IMR-90 (cell line): ENCODE data around the gene RBM15B. TPM values are rescaled to one million over a fixed set of nuclear protein-coding genes. Genes with fewer than 3 reads are reported as not detected.
A peak's percentile ranks its signal among the peaks of the same experiment; 100 is the strongest.

Experiments
- ATAC-seq: fragments of 200-7000 bp; cut with Tn5 transposase; 2 replicates; pipeline ENCODE4 v1.9.1; 2020; ENCODE audit warnings: low read depth, mild to moderate bottlenecking, moderate library complexity
- BruUV-seq: library from RNA; stranded (reverse); fragments of 400-500 nt; replicated peaks from 2 replicates; lab custom pipeline; 2021; lab: Mats Ljungman, UMichigan
- CTCF ChIA-PET: fragments of 300-600 bp; formaldehyde crosslinking; extraction: SDS; loops from one replicate; lab custom pipeline; 2021; ENCODE audit warnings: antibody characterized with exemption; lab: Yijun Ruan, JAX
- POLR2A ChIA-PET: fragments of 300-600 bp; sonication (Branson Sonifier 250); formaldehyde crosslinking; loops from one replicate; lab custom pipeline; 2022; ENCODE audit warnings: antibody characterized with exemption; ENCODE audit not compliant: unreplicated experiment; lab: Charles Lee
- DNase-seq: peaks from one replicate; pipeline ENCODE4 v3.0.0; 2013
- H2AFZ ChIP-seq: replicated peaks from 2 replicates; pipeline ENCODE3; 2013; ENCODE audit warnings: low read length, mild to moderate bottlenecking; ENCODE audit not compliant: poor library complexity
- H2AK5ac ChIP-seq: 2 replicates; pipeline ENCODE4 v1.6.1; 2013; ENCODE audit warnings: low read depth, low read length, inconsistent platforms
- H2AK9ac ChIP-seq: replicated peaks from 2 replicates; pipeline ENCODE3; 2013; ENCODE audit warnings: mild to moderate bottlenecking, low read depth, low read length, moderate library complexity; ENCODE audit not compliant: poor library complexity
- H2BK120ac ChIP-seq: 2 replicates; pipeline ENCODE4 v1.6.1; 2013; ENCODE audit warnings: low read depth, low read length, inconsistent platforms
- H2BK15ac ChIP-seq: 3 replicates; pipeline ENCODE4 v1.6.1; 2013; ENCODE audit warnings: low read depth, low read length, inconsistent platforms
- H2BK20ac ChIP-seq: 2 replicates; pipeline ENCODE4 v1.6.1; 2013; ENCODE audit warnings: low read depth, mild to moderate bottlenecking, inconsistent platforms, low read length, moderate library complexity
- H2BK5ac ChIP-seq: 2 replicates; pipeline ENCODE4 v1.6.1; 2013; ENCODE audit warnings: mild to moderate bottlenecking, low read depth, low read length, inconsistent platforms; ENCODE audit not compliant: poor library complexity, severe bottlenecking
- H3K14ac ChIP-seq: replicated peaks from 2 replicates; pipeline ENCODE4 v1.6.1; 2013; ENCODE audit warnings: low read depth, low read length, inconsistent platforms
- H3K18ac ChIP-seq: 2 replicates; pipeline ENCODE4 v1.6.1; 2013; ENCODE audit warnings: low read depth, low read length, control low read depth
- H3K23ac ChIP-seq: 2 replicates; pipeline ENCODE4 v1.6.1; 2013; ENCODE audit warnings: low read depth, low read length, inconsistent platforms
- H3K27ac ChIP-seq: 2 replicates; pipeline ENCODE4 v1.5.1; 2013; ENCODE audit warnings: mild to moderate bottlenecking, control low read depth, low read length; ENCODE audit not compliant: insufficient read depth
- H3K27me3 ChIP-seq: 2 replicates; pipeline ENCODE4 v1.6.1; 2013; ENCODE audit warnings: low read length; ENCODE audit not compliant: control insufficient read depth, insufficient read depth
- H3K36me3 ChIP-seq: 2 replicates; pipeline ENCODE4 v1.6.1; 2013; ENCODE audit warnings: low read length, mixed read lengths; ENCODE audit not compliant: control insufficient read depth, insufficient read depth
- H3K4ac ChIP-seq: 2 replicates; pipeline ENCODE4 v1.6.1; 2013; ENCODE audit warnings: low read depth, low read length, inconsistent platforms
- H3K4me1 ChIP-seq: 2 replicates; pipeline ENCODE4 v1.6.1; 2013; ENCODE audit warnings: low read length, mixed read lengths; ENCODE audit not compliant: control insufficient read depth, insufficient read depth
- H3K4me2 ChIP-seq: 2 replicates; pipeline ENCODE4 v1.6.1; 2013; ENCODE audit warnings: low read depth, mild to moderate bottlenecking, control low read depth, low read length, moderate library complexity
- H3K4me3 ChIP-seq: 2 replicates; pipeline ENCODE4 v1.5.1; 2013; ENCODE audit warnings: low read depth, mild to moderate bottlenecking, control low read depth, low read length, moderate library complexity; ENCODE audit not compliant: insufficient read depth
- H3K56ac ChIP-seq: 2 replicates; pipeline ENCODE4 v1.6.1; 2013; ENCODE audit warnings: low read length, inconsistent platforms; ENCODE audit not compliant: insufficient read depth; ENCODE audit errors: extremely low read depth
- H3K79me1 ChIP-seq, 2 experiments: 2 replicates each; pipeline ENCODE4 v1.6.1; 2013; ENCODE audit warnings: low read length in 2 of 2, inconsistent platforms in 1 of 2, low read depth in 1 of 2
- H3K9ac ChIP-seq: 2 replicates; pipeline ENCODE4 v1.6.1; 2013; ENCODE audit warnings: low read depth, low read length, control low read depth
- H3K9me1 ChIP-seq: 2 replicates; pipeline ENCODE4 v1.6.1; 2013; ENCODE audit warnings: low read length, inconsistent platforms; ENCODE audit not compliant: insufficient read depth
- H3K9me3 ChIP-seq: 2 replicates; pipeline ENCODE4 v1.6.1; 2013; ENCODE audit warnings: low read length; ENCODE audit not compliant: control insufficient read depth, insufficient read depth
- H4K20me1 ChIP-seq: 2 replicates; pipeline ENCODE4 v1.6.1; 2013; ENCODE audit warnings: low read length, inconsistent platforms; ENCODE audit not compliant: insufficient read depth
- H4K5ac ChIP-seq: 2 replicates; pipeline ENCODE4 v1.6.1; 2013; ENCODE audit warnings: mild to moderate bottlenecking, low read depth, low read length, control low read depth
- H4K8ac ChIP-seq, 2 experiments: 2 replicates each; pipeline ENCODE4 v1.6.1; 2013; ENCODE audit warnings: low read depth in 2 of 2, low read length in 2 of 2, control low read depth in 1 of 2, inconsistent platforms in 1 of 2
- H4K91ac ChIP-seq: 2 replicates; pipeline ENCODE4 v1.6.1; 2013; ENCODE audit warnings: low read depth, low read length, inconsistent platforms; ENCODE audit not compliant: insufficient read depth
- CEBPB ChIP-seq: IDR thresholded peaks from 2 replicates; pipeline ENCODE4 v1.6.1; 2012; ENCODE audit warnings: low read depth, low read length, improper control_type of control experiment
- FOS ChIP-seq: fragments of 150-350 bp; IDR thresholded peaks from 2 replicates; pipeline ENCODE4 v1.6.1; 2016; ENCODE audit warnings: low read depth, low read length
- MAFK ChIP-seq: IDR thresholded peaks from 2 replicates; pipeline ENCODE4 v1.6.1; 2012; ENCODE audit warnings: low read depth, low read length, improper control_type of control experiment
- MAZ ChIP-seq: IDR thresholded peaks from 2 replicates; pipeline ENCODE4 v1.6.1; 2012; ENCODE audit warnings: low read depth, mild to moderate bottlenecking, low read length, improper control_type of control experiment, moderate library complexity, borderline replicate concordance
- MXI1 ChIP-seq: IDR thresholded peaks from 2 replicates; pipeline ENCODE4 v1.6.1; 2012; ENCODE audit warnings: low read depth, mild to moderate bottlenecking, low read length, moderate library complexity, borderline replicate concordance
- RAD21 ChIP-seq: IDR thresholded peaks from 2 replicates; pipeline ENCODE4 v1.6.1; 2012; ENCODE audit warnings: low read length, improper control_type of control experiment
- RFX5 ChIP-seq: IDR thresholded peaks from 2 replicates; pipeline ENCODE4 v1.8.0; 2012; ENCODE audit warnings: low read depth, mild to moderate bottlenecking, low read length, moderate library complexity
- SMC3 ChIP-seq: fragments of 150-350 bp; IDR thresholded peaks from 2 replicates; pipeline ENCODE4 v1.6.1; 2016; ENCODE audit warnings: low read depth, mild to moderate bottlenecking, antibody characterized with exemption, low read length, moderate library complexity
- USF2 ChIP-seq: fragments of 150-350 bp; IDR thresholded peaks from 2 replicates; pipeline ENCODE4 v1.6.1; 2017; ENCODE audit warnings: mild to moderate bottlenecking, antibody characterized with exemption, low read length, low read depth
- WGBS, 2 experiments: methylation state at CpG; one replicate each; pipeline versions ENCODE4 v1.1.5 to v1.1.7; 2013; ENCODE audit warnings: missing lambda C conversion rate in 2 of 2; ENCODE audit not compliant: insufficient read length in 1 of 2; ENCODE audit errors: extremely low coverage in 2 of 2; 5-methylcytosine and 5-hydroxymethylcytosine counted together
- dilution Hi-C: fragments of 300-500 bp; cut with HindIII; formaldehyde crosslinking; loops from one replicate; pipeline ENCODE4 v1.14.3; 2018; ENCODE audit warnings: low sequenced_read_pairs; ENCODE audit not compliant: unreplicated experiment
- in situ Hi-C: fragments of 300-500 bp; cut with MboI; formaldehyde crosslinking; loops from 3 replicates; pipeline ENCODE4 v1.14.3; 2019; ENCODE audit warnings: low sequenced_read_pairs, inconsistent platforms, mixed read lengths
- intact Hi-C: fragments of 100-400 bp; cut with micrococcal nuclease; formaldehyde crosslinking; loops from 2 replicates; pipeline ENCODE4 v1.10.0; 2022
- polyA plus RNA-seq, 3 experiments: library from polyadenylated mRNA; depleted of rRNA; stranded (reverse); fragments of >200 nt; gene quantifications; 2 replicates each; pipeline ENCODE4 v1.2.3, GENCODE V29; 2012; ENCODE audit warnings: low replicate concordance in 1 of 3
- total RNA-seq: library from RNA; depleted of rRNA; stranded (reverse); fragments of >200 nt; gene quantifications from 2 replicates; pipeline ENCODE4 v1.2.3, GENCODE V29; 2012

Gene RBM15B
- total and polyA plus RNA-seq, 2 of the 4 experiments (the other 2 are of a cell fraction) = 16.2 to 17.4 TPM

- CTCF ChIA-PET = no interaction called here
- peak; percentile 24 for ATAC-seq
- Histone ChIP-seq H3K9me3 (no peaks in the 10 kb centered on the region), H4K5ac (no peak overlapping the region), H2BK5ac (no peak overlapping the region), H3K9me1 (no peaks in the 10 kb centered on the region), H4K8ac (no peak overlapping the region), H4K91ac (no peak overlapping the region), H2BK15ac (no peak overlapping the region), H2AK9ac (no peak overlapping the region), H3K9ac (no peak overlapping the region), H3K27ac (no peak overlapping the region), H3K23ac (no peak overlapping the region), H3K36me3 (no peaks in the 10 kb centered on the region), H2BK120ac (no peak overlapping the region), H3K14ac (no peak overlapping the region), H3K79me1 (no peaks in the 10 kb centered on the region), H3K56ac (no peak overlapping the region), H3K18ac (no peak overlapping the region), H3K27me3 (peaks cover 9% of the 10 kb centered on the region; the same call in 1 of the 2 replicates), H3K4me2 (no peak overlapping the region), H3K4me1 (no peaks in the 10 kb centered on the region), H3K4ac (no peak overlapping the region), H4K20me1 (no peaks in the 10 kb centered on the region), H3K4me3 (no peak overlapping the region), H2AFZ (no peak overlapping the region), H2BK20ac (no peak overlapping the region), H2AK5ac (no peak overlapping the region)
- DNase-seq = no peak
- in situ Hi-C loops = no loop called here
- intact Hi-C loops = no loop called here
- POLR2A ChIA-PET = no interaction called here
- no peak for TF ChIP-seq FOS
- no peak for TF ChIP-seq MAFK
- TF ChIP-seq USF2 = no peak
- TF ChIP-seq MXI1 = no peak
- TF ChIP-seq RAD21 = no peak
- TF ChIP-seq CEBPB = no peak
- TF ChIP-seq RFX5 = no peak
- TF ChIP-seq MAZ = no peak
- no peak for TF ChIP-seq SMC3
- dilution Hi-C loops = loop anchor here (25.0 kb wide), 1 partner anchor 242 kb away; no protein-coding TSS in a partner anchor
- 86% methylated on average over 1 of the region's 2 CpGs; no CpG with 5 or more reads in 1 of the 2 experiments for WGBS, 2 experiments
- BruUV-seq = no TSS peak
Observed at GRCh38 chr3:51354172-51354571, 36.9 kb upstream of the RBM15B start.
